BLaER1 treated with 17β-estradiol and CSF1 and Interleukin-3, amounts not matched to agents 10 nM and 100 nM (cell line): ENCODE data around the gene TMEM223.
"Not testable (repeated sequence)": the region's sequence is repeated elsewhere in the genome, so short reads cannot be mapped to it uniquely, and the experiment has no call there.

Experiments
- H3K27ac ChIP-seq, 11 experiments: shearing (Covaris generic); formaldehyde crosslinking; 2 replicates each; pipeline ENCODE4 v1.8.1; 2022
- H3K27me3 ChIP-seq, 11 experiments: shearing (Covaris generic); formaldehyde crosslinking; 2 replicates each; pipeline ENCODE4 v1.8.1; 2022
- H3K36me3 ChIP-seq, 11 experiments: shearing (Covaris generic); formaldehyde crosslinking; 2 replicates each; pipeline ENCODE4 v1.8.1; 2022
- H3K4me1 ChIP-seq, 10 experiments: shearing (Covaris generic); formaldehyde crosslinking; 2 replicates each; pipeline ENCODE4 v1.8.1; 2022
- H3K4me2 ChIP-seq, 11 experiments: shearing (Covaris generic); formaldehyde crosslinking; 2 replicates each; pipeline ENCODE4 v1.8.1; 2022
- H3K4me3 ChIP-seq, 10 experiments: shearing (Covaris generic); formaldehyde crosslinking; 2 replicates each; pipeline ENCODE4 v1.8.1; 2022
- H3K9ac ChIP-seq, 11 experiments: shearing (Covaris generic); formaldehyde crosslinking; 2 replicates each; pipeline ENCODE4 v1.8.1; 2022
- H3K9me3 ChIP-seq, 11 experiments: shearing (Covaris generic); formaldehyde crosslinking; replicated peaks in 1 of 11; 2 replicates each; pipeline ENCODE4 v1.8.1; 2022
- H4K20me1 ChIP-seq, 11 experiments: shearing (Covaris generic); formaldehyde crosslinking; 2 replicates each; pipeline ENCODE4 v1.8.1; 2022
- Cebpa-rat ChIP-seq, 11 experiments: shearing (Covaris generic); IDR thresholded peaks; 2 replicates each; pipeline ENCODE4 v1.8.1; 2022

TMEM223 gene

DNA sequence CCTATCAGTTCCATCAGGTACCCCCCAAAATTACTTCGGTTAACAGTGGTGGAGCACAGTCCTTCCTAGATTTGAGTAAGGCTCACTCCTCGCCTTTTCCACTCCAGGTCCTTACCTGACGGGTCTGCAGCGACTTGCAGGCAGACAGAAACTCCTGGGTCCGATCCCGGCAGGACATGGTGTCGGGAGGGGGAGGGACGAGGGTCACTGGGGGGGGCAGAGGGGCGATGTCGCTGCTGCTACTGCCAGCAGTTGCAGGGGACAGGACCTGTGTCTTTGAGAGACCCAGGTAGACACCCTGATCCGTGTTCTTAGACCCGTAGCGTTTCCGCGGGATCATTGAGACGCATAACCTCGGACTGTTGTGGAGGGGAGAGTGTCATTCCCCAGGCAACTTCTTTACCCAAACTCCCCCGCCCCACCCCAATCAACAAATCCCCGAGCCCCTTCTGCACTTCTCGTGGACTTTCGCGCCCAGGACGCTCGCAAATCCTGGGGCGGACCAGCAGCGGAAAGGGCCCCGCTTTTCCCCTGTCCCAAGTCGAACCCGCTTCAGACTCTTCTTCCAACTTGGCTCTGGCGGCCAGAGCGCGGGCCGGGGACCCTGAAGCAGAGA, 39.2 kb upstream of the TMEM223 start:
- Histone ChIP-seq H3K27ac (peak overlapping the region; percentile 81 to 97 (median 88)), H3K4me1 (peaks cover 28 to 53% (median 31%) of the 10 kb centered on the region in 10 experiments), H3K4me3 (peak overlapping the region; percentile 73 to 96 (median 86)), H3K4me2 (peak overlapping the region; percentile 91 to 100 (median 96)), H3K9me3 (no peaks in the 10 kb centered on the region), H4K20me1 (peaks cover 12 to 76% (median 37%) of the 10 kb centered on the region in 11 experiments; a peak in 17 of 22 replicates), H3K36me3 (peaks cover 56 to 77% (median 66%) of the 10 kb centered on the region in 11 experiments), H3K27me3 (no peaks in the 10 kb centered on the region), H3K9ac (peak overlapping the region; percentile 86 to 97 (median 95))
- no peak for TF ChIP-seq Cebpa-rat (IDR thresholded peaks at IDR 0.05)

DNA sequence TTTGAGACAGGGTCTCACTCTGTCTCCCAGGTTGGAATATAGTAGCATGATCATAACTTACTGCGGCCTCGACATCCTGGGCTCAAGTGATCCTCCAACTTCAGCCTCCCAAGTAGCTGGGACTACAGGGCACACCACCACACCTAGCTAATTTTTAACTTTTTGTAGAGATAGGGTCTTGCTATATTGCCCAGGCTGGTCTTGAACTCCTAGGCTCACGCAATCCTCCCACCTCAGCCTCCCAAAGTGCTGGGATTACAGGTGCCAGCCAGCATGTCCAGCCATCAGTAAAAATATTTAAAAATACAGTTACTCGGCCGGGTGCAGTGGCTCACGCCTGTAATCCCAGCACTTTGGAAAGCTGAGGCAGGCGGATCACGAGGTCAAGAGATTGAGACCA, 36.3 kb upstream of the TMEM223 start:
- not testable (repeated sequence) for H3K4me2 ChIP-seq, H3K27ac ChIP-seq, H3K4me3 ChIP-seq, H3K9me3 ChIP-seq, H3K27me3 ChIP-seq
- H3K4me1 ChIP-seq, result peaks cover 19 to 28% (median 23%) of the 10 kb centered on the region in 10 experiments
- peak overlapping the region in 2 of 11 experiments; percentile 26 to 27; a peak in 1 of 22 replicates for H3K9ac ChIP-seq
- H3K36me3 ChIP-seq, result peaks cover 58 to 77% (median 67%) of the 10 kb centered on the region in 11 experiments
- peaks cover 6 to 50% (median 27%) of the 10 kb centered on the region in 11 experiments; a peak in 16 of 22 replicates for H4K20me1 ChIP-seq

DNA sequence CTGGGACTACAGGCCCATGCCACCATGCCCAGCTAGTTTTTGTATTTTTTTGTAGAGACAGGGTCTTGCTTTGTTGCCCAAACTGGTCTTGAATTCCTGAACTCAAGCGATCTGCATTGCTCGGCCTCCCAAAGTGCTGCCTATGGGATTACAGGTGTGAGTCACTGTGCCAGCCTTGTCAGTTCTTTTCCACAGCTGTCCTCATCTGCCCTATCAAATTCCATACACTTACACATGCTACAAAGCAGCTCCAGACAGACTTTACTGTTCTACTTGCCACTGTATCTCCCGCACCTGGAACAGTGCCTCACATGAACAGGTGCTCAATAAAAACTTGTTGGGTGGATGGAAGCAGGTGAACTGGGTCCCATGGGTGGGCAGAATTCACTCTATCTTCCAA, 31.9 kb upstream of the TMEM223 start:
- peaks cover 0 to 17% (median 1%) of the 10 kb centered on the region in 11 experiments; a peak in 8 of 22 replicates for H4K20me1 ChIP-seq
- peaks cover 0 to 8% (median 0%) of the 10 kb centered on the region in 10 experiments; a peak in 2 of 20 replicates for H3K4me1 ChIP-seq
- no peaks in the 10 kb centered on the region for H3K9me3 ChIP-seq
- H3K9ac ChIP-seq, result no peak overlapping the region
- no peak overlapping the region for H3K4me2 ChIP-seq
- no peak overlapping the region for H3K27ac ChIP-seq
- H3K27me3 ChIP-seq, result no peaks in the 10 kb centered on the region
- peaks cover 92 to 100% (median 97%) of the 10 kb centered on the region in 11 experiments for H3K36me3 ChIP-seq
- H3K4me3 ChIP-seq, result no peak overlapping the region
- no peak for TF ChIP-seq Cebpa-rat (IDR thresholded peaks at IDR 0.05)

DNA sequence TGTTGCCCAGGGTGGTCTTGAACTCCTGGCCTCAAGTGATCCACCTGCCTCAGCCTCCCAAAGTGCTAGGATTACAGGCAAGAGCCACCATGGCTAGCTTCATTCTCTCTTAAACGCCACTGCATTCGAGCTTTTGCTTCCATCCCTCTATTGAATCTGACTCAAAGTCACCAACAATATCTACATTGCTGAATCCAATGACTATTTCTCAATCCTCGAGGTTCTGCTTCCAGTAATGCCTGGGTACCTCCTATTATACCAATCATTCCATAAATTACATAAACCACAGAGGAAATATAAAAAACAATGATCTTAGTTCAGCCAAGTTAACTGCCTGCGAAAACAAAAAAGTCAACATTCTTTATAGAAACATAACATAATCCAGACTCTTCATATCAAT, 25.3 kb upstream of the TMEM223 start:
- Histone ChIP-seq H3K36me3 (peaks cover 76 to 99% (median 82%) of the 10 kb centered on the region in 11 experiments), H4K20me1 (no peaks in the 10 kb centered on the region), H3K4me2 (peak overlapping the region in 4 of 11 experiments; percentile 16 to 53 (median 40); a peak in 7 of 22 replicates), H3K9me3 (no peaks in the 10 kb centered on the region), H3K4me3 (no peak overlapping the region), H3K4me1 (peaks cover 0 to 29% (median 5%) of the 10 kb centered on the region in 10 experiments; a peak in 10 of 20 replicates), H3K27me3 (no peaks in the 10 kb centered on the region), H3K9ac (peak overlapping the region in 4 of 11 experiments; percentile 11 to 48 (median 40); a peak in 5 of 22 replicates), H3K27ac (peak overlapping the region in 3 of 11 experiments; percentile 34 to 64 (median 56); a peak in 5 of 22 replicates)
- TF ChIP-seq Cebpa-rat (IDR thresholded peaks at IDR 0.05), result no peak

DNA sequence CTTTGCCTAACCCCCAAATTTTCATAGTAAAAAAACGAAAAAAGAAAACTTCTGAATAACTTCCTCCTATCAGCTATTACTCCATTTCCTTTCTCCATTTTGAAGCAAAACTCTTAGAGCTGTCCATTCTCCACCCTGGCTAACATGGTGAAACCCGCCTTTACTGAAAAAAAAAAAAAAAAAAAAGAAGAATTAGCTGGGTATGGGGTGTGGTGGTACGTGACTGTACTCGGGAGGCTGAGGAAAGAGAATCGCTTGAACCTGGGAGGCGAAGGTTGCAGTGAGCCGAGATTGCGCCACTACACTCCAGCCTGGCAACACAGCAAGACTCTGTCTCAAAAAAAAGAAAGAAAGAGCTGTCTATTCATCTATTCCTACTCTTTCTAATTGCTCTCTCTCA, 24.8 kb upstream of the TMEM223 start:
- Histone ChIP-seq H4K20me1 (no peaks in the 10 kb centered on the region), H3K4me1 (peaks cover 0 to 30% (median 5%) of the 10 kb centered on the region in 10 experiments; a peak in 10 of 20 replicates), H3K4me3 (no peak overlapping the region), H3K27me3 (no peaks in the 10 kb centered on the region), H3K9ac (peak overlapping the region in 6 of 11 experiments; percentile 7 to 46 (median 23); a peak in 6 of 22 replicates), H3K9me3 (no peaks in the 10 kb centered on the region), H3K36me3 (peaks cover 71 to 93% (median 77%) of the 10 kb centered on the region in 11 experiments), H3K4me2 (peak overlapping the region in 4 of 11 experiments; percentile 16 to 53 (median 40); a peak in 9 of 22 replicates), H3K27ac (peak overlapping the region in 5 of 11 experiments; percentile 27 to 64 (median 36); a peak in 8 of 22 replicates)
- no peak for TF ChIP-seq Cebpa-rat (IDR thresholded peaks at IDR 0.05)

DNA sequence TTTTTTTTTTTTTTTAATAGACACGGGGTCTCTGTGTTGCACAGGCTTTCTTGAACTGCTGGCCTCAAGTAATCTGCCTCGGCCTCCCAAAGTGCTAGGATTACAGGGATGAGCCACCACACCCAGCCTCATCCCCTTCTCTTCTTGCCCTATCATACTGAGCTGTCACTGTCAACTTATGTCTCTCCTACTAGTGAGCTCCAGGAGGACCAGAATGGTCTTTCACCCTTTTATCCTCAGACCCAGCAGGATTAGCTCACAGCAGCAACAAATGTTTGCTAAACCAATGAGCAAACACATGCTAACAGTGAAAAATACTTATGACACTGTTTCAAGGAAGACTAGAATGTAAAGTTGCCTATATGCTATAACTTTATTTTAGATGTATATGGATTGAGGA, 19.9 kb upstream of the TMEM223 start:
- H4K20me1 ChIP-seq, result no peaks in the 10 kb centered on the region
- TF ChIP-seq Cebpa-rat (IDR thresholded peaks at IDR 0.05), result no peak
- peaks cover 27 to 44% (median 31%) of the 10 kb centered on the region in 11 experiments for H3K36me3 ChIP-seq
- no peak overlapping the region for H3K9ac ChIP-seq
- peaks cover 18 to 42% (median 24%) of the 10 kb centered on the region in 10 experiments for H3K4me1 ChIP-seq
- H3K4me2 ChIP-seq, result no peak overlapping the region
- H3K9me3 ChIP-seq, result no peaks in the 10 kb centered on the region
- no peak overlapping the region for H3K4me3 ChIP-seq
- H3K27me3 ChIP-seq, result no peaks in the 10 kb centered on the region
- peak overlapping the region in 1 of 11 experiments; percentile 9; a peak in 1 of 22 replicates for H3K27ac ChIP-seq

DNA sequence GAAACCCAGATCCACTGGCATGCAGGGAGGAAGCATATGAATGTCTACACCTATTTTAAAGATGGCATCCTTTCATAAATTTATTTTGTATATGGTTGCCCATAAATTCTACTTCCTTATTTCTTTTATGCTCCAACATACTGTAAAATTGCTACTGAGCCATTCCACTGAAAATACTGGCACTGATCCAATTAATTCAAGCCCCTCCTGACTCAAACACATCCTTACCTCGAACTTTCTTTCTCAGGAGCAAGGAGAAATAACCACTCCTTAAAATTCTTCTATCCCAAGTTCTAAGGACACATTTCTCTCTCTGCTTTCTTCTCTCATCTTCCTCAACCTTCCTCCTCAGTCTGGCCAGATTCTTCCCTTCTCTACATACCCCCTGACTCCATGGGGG, 18.9 kb upstream of the TMEM223 start:
- Histone ChIP-seq H3K9ac (no peak overlapping the region), H3K9me3 (no peaks in the 10 kb centered on the region), H3K27me3 (no peaks in the 10 kb centered on the region), H3K4me1 (peaks cover 27 to 43% (median 30%) of the 10 kb centered on the region in 10 experiments), H3K4me2 (no peak overlapping the region), H3K27ac (peak overlapping the region in 2 of 11 experiments; percentile 9 to 32; a peak in 2 of 22 replicates), H3K36me3 (peaks cover 18 to 35% (median 24%) of the 10 kb centered on the region in 11 experiments), H4K20me1 (no peaks in the 10 kb centered on the region), H3K4me3 (no peak overlapping the region)
- TF ChIP-seq Cebpa-rat (IDR thresholded peaks at IDR 0.05), result no peak

DNA sequence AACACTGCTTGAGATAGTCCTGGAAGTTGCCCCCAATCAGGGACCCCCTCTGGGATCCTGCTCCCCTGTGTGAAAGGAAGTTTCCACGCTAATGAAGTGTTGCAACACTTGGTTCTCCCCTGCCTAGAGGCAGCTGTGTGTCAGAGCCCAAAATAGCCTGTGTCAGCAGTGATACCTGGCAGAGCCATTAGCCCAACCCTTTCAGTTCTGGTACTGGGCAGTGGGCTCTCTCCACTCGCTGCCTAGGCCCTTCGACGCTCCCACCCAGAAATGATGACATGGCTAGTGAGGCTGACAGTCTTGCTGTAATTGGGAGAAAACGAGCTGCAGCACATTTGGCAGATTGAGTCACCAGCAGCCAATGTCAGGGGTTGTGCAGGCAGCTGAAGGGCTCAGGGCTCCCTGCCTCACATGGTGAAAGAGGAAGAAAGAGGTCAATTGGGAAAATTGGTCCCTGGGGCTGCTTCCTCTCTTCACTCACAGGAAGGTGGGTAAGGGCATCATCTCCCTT, 14.9 kb upstream of the TMEM223 start:
- Histone ChIP-seq H3K9me3 (no peaks in the 10 kb centered on the region), H3K9ac (peak overlapping the region; percentile 23 to 97 (median 93); a peak in 21 of 22 replicates), H3K27ac (peak overlapping the region; percentile 24 to 92 (median 87); a peak in 21 of 22 replicates), H3K4me3 (peak overlapping the region in 9 of 10 experiments; percentile 86 to 99 (median 90); a peak in 15 of 20 replicates), H4K20me1 (peaks cover 6 to 35% (median 34%) of the 10 kb centered on the region in 11 experiments; a peak in 20 of 22 replicates), H3K27me3 (no peaks in the 10 kb centered on the region), H3K36me3 (peaks cover 20 to 32% (median 24%) of the 10 kb centered on the region in 11 experiments), H3K4me2 (peak overlapping the region; percentile 81 to 97 (median 95)), H3K4me1 (peaks cover 38 to 67% (median 50%) of the 10 kb centered on the region in 10 experiments)
- TF ChIP-seq Cebpa-rat (IDR thresholded peaks at IDR 0.05), result peak in 9 of 11 experiments; percentile 31 to 91 (median 70); a peak in 15 of 22 replicates

DNA sequence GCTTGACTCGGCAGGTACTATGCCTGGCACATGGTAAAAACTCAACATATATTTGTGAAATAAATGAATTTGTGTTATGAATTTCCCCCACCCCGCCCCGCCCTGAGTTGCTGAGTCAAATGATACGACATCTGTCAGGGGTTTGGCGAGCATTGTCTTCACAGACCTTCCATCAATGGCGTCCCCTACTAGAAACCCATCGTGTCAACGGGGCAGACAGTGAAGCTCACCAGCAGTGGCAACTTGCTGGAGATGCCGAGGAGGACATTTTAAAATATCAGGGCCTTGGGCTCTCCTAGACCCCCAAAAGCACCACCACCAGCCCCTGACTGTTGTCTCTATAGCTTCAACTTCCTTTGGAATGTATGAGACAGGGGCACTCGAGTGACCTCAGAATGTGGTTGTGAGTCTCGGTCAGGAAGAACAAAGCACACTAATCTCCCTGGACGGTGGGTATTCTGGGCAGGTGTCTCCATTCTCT, 14.2 kb upstream of the TMEM223 start:
- Histone ChIP-seq H3K27me3 (no peaks in the 10 kb centered on the region), H3K9ac (peak overlapping the region; percentile 72 to 97 (median 93)), H3K4me2 (peak overlapping the region; percentile 81 to 97 (median 95)), H3K9me3 (no peaks in the 10 kb centered on the region), H3K36me3 (peaks cover 27 to 38% (median 30%) of the 10 kb centered on the region in 11 experiments), H4K20me1 (peaks cover 6 to 42% (median 41%) of the 10 kb centered on the region in 11 experiments; a peak in 20 of 22 replicates), H3K27ac (peak overlapping the region; percentile 39 to 92 (median 87); a peak in 21 of 22 replicates), H3K4me3 (peak overlapping the region; percentile 86 to 99 (median 90)), H3K4me1 (peaks cover 38 to 67% (median 50%) of the 10 kb centered on the region in 10 experiments)
- TF ChIP-seq Cebpa-rat (IDR thresholded peaks at IDR 0.05), result no peak
